ENCODE data around the gene CNIH3. TPM values are rescaled to one million over a fixed set of nuclear protein-coding genes. Genes with fewer than 3 reads are reported as not detected.

The CNIH3 gene
- total RNA-seq, 1 donor from 2014 or later, result 1.5 TPM

DNA sequence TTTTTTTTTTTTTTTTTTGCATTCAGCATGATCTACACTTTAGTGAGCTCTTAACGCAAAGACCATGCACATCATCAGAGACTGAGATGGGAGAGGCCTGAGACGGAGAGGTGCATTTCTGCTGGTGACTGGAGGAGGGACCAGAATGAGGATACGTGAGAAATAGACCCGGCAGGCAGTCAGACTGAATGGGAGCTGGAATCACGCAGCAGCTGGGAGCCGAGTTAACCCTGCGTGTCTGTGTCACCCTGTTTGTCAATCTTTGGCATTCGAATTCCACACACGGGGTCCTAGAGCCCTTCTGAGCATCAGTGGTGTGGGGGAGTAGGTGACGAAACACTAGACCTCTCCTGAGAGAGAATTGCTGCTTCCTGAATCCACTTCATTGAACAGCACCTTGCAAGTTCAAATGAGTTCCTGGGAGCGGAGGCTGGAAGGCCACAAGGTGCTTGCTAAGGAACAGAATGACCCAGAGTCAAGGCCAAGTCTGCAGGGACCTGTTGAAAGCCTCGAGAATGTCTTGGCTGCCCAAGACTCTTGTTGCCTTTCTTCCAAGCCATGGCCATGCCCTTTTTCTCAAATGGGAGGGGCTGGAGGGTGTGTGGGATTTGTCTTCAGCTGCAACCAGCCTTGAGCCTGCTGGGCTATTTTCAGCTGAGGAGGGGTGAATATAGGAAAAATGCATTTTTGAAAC lies 123.3 kb downstream of the CNIH3 start:
- H3K27ac Mint-ChIP-seq (ENCODE audit: unreplicated experiment), result no peak overlapping the region
- no peak overlapping the region for H3K4me3 Mint-ChIP-seq (ENCODE audit: unreplicated experiment)
- H3K27me3 Mint-ChIP-seq (ENCODE audit: low read depth), result peaks cover 4% of the 10 kb centered on the region
- no peaks in the 10 kb centered on the region for H3K36me3 Mint-ChIP-seq (ENCODE audit: low read depth)
- DNase-seq (ENCODE audit: low spot score), result no peak
- no peaks in the 10 kb centered on the region for H3K9me3 Mint-ChIP-seq (ENCODE audit: low read depth)
- TF ChIP-seq CTCF (IDR thresholded peaks at IDR 0.05), result no peak
- H3K4me1 Mint-ChIP-seq (ENCODE audit: low read depth), result peaks cover 17% of the 10 kb centered on the region

GRCh38 chr1:224739997-224740684 lies 124.0 kb downstream of the CNIH3 start:
- Mint-ChIP-seq H3K9me3 (ENCODE audit: low read depth) (no peaks in the 10 kb centered on the region), H3K4me3 (ENCODE audit: unreplicated experiment) (no peak overlapping the region), H3K27me3 (ENCODE audit: low read depth) (peaks cover 4% of the 10 kb centered on the region), H3K4me1 (ENCODE audit: low read depth) (peaks cover 20% of the 10 kb centered on the region), H3K36me3 (ENCODE audit: low read depth) (no peaks in the 10 kb centered on the region), H3K27ac (ENCODE audit: unreplicated experiment) (no peak overlapping the region)
- no peak for TF ChIP-seq CTCF (IDR thresholded peaks at IDR 0.05)
- DNase-seq (ENCODE audit: low spot score), result no peak

DNA sequence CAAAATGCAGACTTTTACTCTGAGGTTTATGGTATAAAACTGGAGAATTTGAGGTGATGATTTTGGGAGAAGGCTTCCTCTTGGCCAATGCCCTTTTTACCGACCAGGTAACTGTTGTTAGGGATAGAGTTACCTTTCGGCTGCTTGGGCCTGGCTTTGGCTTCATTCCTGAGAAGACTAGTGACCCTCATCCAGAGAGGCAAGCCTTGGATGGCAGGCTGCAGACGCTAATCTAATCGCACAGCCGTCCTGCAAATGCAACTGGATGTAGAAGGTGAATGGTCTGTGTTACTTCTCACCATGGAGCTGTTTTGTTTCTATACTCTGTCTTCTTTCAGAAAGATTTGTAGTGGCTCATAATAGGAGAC lies 124.6 kb downstream of the CNIH3 start:
- Mint-ChIP-seq H3K27ac (ENCODE audit: unreplicated experiment) (no peak overlapping the region), H3K4me3 (ENCODE audit: unreplicated experiment) (no peak overlapping the region), H3K27me3 (ENCODE audit: low read depth) (peaks cover 4% of the 10 kb centered on the region), H3K9me3 (ENCODE audit: low read depth) (no peaks in the 10 kb centered on the region), H3K4me1 (ENCODE audit: low read depth) (peaks cover 20% of the 10 kb centered on the region), H3K36me3 (ENCODE audit: low read depth) (no peaks in the 10 kb centered on the region)
- DNase-seq (ENCODE audit: low spot score), result no peak
- no peak for TF ChIP-seq CTCF (IDR thresholded peaks at IDR 0.05)

DNA sequence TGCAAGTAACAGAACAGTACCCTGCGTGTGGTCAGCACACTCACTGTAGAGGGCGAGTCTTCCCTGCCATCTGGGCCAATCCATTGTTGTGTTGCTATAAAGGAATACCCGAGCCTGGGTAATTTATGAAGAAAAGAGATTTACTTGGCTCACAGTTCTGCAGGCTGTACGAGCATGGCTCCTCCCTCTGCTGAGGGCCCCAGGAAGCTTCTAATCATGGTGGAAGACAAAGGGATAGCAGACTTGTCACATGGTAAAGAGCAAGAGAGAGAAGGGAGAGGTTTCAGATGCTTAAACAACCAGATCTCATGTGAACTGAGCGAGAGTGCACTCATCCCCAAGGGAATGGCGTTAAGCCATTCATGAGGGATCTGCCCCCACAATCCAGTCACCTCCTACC lies 126.2 kb downstream of the CNIH3 start:
- no peak for DNase-seq (ENCODE audit: low spot score)
- Mint-ChIP-seq H3K27me3 (ENCODE audit: low read depth) (peaks cover 4% of the 10 kb centered on the region), H3K4me3 (ENCODE audit: unreplicated experiment) (no peak overlapping the region), H3K36me3 (ENCODE audit: low read depth) (no peaks in the 10 kb centered on the region), H3K9me3 (ENCODE audit: low read depth) (no peaks in the 10 kb centered on the region), H3K4me1 (ENCODE audit: low read depth) (peaks cover 10% of the 10 kb centered on the region), H3K27ac (ENCODE audit: unreplicated experiment) (no peak overlapping the region)
- TF ChIP-seq CTCF (IDR thresholded peaks at IDR 0.05), result no peak

- no peaks in the 10 kb centered on the region for H3K9me3 Mint-ChIP-seq (ENCODE audit: low read depth)
- no peaks in the 10 kb centered on the region for H3K36me3 Mint-ChIP-seq (ENCODE audit: low read depth)
- H3K27me3 Mint-ChIP-seq (ENCODE audit: low read depth), result peaks cover 4% of the 10 kb centered on the region
- peaks cover 4% of the 10 kb centered on the region for H3K4me1 Mint-ChIP-seq (ENCODE audit: low read depth)
- TF ChIP-seq CTCF (IDR thresholded peaks at IDR 0.05), result no peak
- H3K4me3 Mint-ChIP-seq (ENCODE audit: unreplicated experiment), result no peak overlapping the region
- no peak for DNase-seq (ENCODE audit: low spot score)
- H3K27ac Mint-ChIP-seq (ENCODE audit: unreplicated experiment), result no peak overlapping the region
Measured at GRCh38 chr1:224743608-224744164, 127.6 kb downstream of the CNIH3 start.
